T-helper 22 cell (primary cell): ENCODE data around the gene USP32.

Source experiments
- DNase-seq: peaks from one replicate; pipeline ENCODE4 v3.0.0-alpha.2; 2020; ENCODE audit warnings: low read depth

Gene USP32

DNA sequence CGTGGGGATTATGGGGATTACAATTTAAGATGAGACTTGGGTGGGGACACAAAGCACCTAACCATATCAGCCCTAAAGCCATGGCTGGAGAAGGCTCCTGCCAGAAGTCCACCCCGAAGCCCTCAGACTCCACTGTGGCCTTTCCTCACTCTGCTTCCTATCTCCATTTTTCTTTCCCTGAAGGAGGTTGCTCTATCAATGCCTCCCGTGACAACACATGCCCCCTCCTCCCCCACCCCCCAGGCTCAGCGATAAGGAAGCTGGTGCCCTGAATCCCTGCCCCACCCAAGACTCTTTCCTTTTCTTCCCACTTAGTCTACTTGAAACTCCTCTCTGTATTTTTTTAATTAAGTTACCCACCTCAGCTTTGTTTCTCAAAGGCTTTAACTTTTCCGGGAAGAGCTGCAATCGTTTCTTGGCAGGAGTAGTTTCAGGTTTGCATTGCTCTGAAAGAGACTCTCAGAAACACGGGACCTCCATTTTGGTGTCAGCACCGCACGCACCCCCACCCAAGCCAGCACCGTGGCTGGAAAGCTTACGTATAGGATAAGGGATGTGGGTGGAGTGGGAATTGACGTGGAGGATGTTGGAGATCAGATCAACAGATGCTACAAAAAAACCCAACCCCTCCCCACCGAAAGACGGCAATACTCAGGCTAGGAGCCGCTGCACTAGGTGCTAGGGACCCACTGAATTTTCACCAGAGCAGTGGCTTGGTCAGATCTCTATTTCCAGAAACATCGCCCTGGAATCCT lies 257.4 kb downstream of the USP32 start:
- DNase-seq = no peak

DNA sequence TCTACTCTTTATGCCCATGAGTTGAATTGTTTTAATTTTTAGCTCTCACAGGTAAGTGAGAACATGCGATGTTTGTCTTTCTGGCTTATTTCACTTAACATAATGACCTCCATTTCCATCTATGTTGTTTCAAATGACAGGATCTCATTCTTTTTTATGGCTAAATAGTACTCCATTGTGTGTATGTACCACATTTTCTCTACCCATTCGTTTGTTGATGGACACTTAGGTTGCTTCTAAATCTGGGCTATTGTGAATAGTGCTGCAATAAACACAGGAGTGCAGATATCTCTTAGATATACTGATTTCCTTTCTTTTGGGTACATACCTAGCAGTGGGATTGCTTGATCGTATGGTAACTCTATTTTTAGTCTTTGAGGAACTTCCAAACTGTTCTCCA lies 261.5 kb downstream of the USP32 start:
- DNase-seq = no peak

DNA sequence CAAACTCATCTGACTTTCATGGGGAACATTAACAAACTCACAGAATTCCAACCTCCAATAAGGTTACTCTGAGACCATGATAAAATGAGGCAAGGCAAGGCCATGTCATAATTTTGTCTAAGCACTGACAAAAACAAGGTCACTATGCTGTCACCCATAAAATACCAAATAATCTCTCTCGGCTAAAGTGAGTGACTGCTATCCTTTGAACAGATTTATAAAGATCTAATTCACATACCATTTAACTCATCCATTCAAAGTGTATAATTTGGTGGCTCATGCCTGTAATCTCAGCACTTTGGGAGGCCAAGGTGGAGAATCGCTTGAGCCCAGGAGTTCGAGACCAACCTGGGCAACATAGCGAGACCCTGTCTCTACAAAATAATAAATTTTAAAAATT lies 262.8 kb downstream of the USP32 start:
- no peak for DNase-seq
